ENCODE measurements around the gene CUEDC2. TPM values are rescaled to one million over a fixed set of nuclear protein-coding genes. Genes with fewer than 3 reads are reported as not detected.

Gene CUEDC2
- total RNA-seq, 3 donors from 2014 or later (not counting 1 experiment from before 2014, with no cell fraction given) = 35.0 to 43.0 (median 37.7) TPM

GRCh38 chr10:102408131-102408727, 24.1 kb downstream of the CUEDC2 start:
- no peaks in the 10 kb centered on the region for H3K36me3 ChIP-seq (ENCODE audit: control insufficient read depth, insufficient read depth, low read length)
- Mint-ChIP-seq H3K4me1 (peaks cover 9 to 15% of the 10 kb centered on the region in 2 donors), H3K36me3 (no peaks in the 10 kb centered on the region), H3K4me3 (peak overlapping the region; percentile 75), H3K27me3 (ENCODE audit: low read depth in 2 of 2) (peaks cover 37 to 43% of the 10 kb centered on the region in 2 donors), H3K9me3 (no peaks in the 10 kb centered on the region), H3K27ac (peak overlapping the region; percentile 31 to 63)
- intact Hi-C loops (cut with micrococcal nuclease) = no loop called here
- TF ChIP-seq CTCF (IDR thresholded peaks at IDR 0.05) = no peak
- peaks cover 20% of the 10 kb centered on the region for H3K4me1 ChIP-seq (ENCODE audit: control insufficient read depth, insufficient read depth, low read length)
- no peaks in the 10 kb centered on the region for H3K9me3 ChIP-seq (ENCODE audit: control insufficient read depth, insufficient read depth, low read length)
- DNase-seq (peak in 1 of 2 donors; percentile 65), ATAC-seq (peak in 1 of 3 donors; percentile 3)
- WGBS (ENCODE audit: insufficient coverage) = 76% methylated on average over 14 of the region's 14 CpGs
- no peak overlapping the region for H3K4me3 ChIP-seq (ENCODE audit: low read length)
- H3K27ac ChIP-seq (ENCODE audit: low read length) = no peak overlapping the region
- peaks cover 34% of the 10 kb centered on the region for H3K27me3 ChIP-seq (ENCODE audit: control insufficient read depth, insufficient read depth, low read length)

DNA sequence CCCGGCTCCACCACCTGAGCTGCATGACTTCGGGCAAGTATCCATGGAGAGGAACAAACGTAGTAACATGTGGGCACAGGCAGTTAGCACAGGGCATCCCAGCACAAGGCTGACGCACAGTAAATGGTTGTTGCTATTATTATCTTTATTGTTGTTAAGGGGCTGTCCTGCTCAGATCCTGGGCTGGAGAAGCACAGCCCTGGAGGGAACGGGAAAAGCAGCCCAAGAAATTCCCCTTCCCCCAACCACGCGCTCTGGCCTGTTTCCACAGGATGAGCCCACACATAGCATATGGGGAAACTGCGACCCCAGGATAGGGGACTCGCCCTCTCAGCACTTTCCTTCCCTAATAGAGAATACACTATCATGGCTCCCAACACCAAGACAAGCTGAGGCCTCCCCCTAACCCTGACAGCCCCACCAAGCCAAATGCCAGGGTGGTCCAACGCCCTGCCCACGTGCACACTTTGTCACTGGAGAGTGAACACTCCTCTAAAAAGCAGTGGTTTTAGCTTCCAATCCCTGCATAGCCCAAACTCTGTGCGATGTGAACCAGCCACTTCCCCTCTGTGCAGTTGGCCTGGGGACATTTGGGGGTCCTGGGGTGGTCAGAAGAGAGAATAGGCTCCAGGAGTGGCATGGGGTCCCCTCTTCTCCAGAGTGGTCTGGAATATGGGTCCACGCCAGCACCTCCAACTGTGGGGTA, 24.8 kb downstream of the CUEDC2 start:
- Mint-ChIP-seq H3K27me3 (ENCODE audit: low read depth in 2 of 2) (peaks cover 35 to 39% of the 10 kb centered on the region in 2 donors), H3K9me3 (no peaks in the 10 kb centered on the region), H3K4me3 (peak overlapping the region; percentile 75), H3K4me1 (peaks cover 9 to 15% of the 10 kb centered on the region in 2 donors), H3K36me3 (no peaks in the 10 kb centered on the region), H3K27ac (peak overlapping the region; percentile 31 to 63)
- ATAC-seq = peak in 1 of 3 donors; percentile 0
- DNase-seq = peak in 1 of 2 donors; percentile 39
- intact Hi-C loops (cut with micrococcal nuclease) = no loop called here
- H3K36me3 ChIP-seq (ENCODE audit: control insufficient read depth, insufficient read depth, low read length) = peaks cover under 1% of the 10 kb centered on the region
- peaks cover 34% of the 10 kb centered on the region for H3K27me3 ChIP-seq (ENCODE audit: control insufficient read depth, insufficient read depth, low read length)
- H3K4me3 ChIP-seq (ENCODE audit: low read length) = no peak overlapping the region
- WGBS (ENCODE audit: insufficient coverage) = 92% methylated on average over 13 of the region's 13 CpGs
- peaks cover 20% of the 10 kb centered on the region for H3K4me1 ChIP-seq (ENCODE audit: control insufficient read depth, insufficient read depth, low read length)
- no peak for TF ChIP-seq CTCF (IDR thresholded peaks at IDR 0.05)
- no peaks in the 10 kb centered on the region for H3K9me3 ChIP-seq (ENCODE audit: control insufficient read depth, insufficient read depth, low read length)
- no peak overlapping the region for H3K27ac ChIP-seq (ENCODE audit: low read length)

DNA sequence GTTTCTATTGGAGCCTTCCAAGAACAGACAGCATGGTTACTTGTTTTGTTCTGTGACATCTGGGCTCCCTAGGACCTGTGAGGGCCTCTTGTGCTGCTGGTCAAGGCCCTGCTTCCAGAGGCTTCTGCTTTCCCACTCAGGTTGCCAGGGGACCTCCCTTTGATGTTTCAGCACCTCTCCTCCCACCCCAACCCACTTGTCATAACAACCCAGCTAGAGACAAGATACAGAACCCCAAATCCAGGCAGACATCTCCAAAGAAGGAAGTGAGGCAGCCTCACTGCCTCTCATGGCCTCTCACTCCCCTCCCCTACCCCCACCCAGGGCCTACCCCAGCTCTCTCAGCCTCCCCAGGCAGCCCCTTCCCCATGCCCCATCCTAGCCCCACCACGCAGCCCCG, 25.6 kb downstream of the CUEDC2 start:
- WGBS (ENCODE audit: insufficient coverage) = no CpG with 5 or more reads among the region's 2 CpGs
- no peak overlapping the region for H3K4me3 ChIP-seq (ENCODE audit: low read length)
- peaks cover 30 to 31% of the 10 kb centered on the region in 2 donors for H3K27me3 Mint-ChIP-seq (ENCODE audit: low read depth in 2 of 2)
- ATAC-seq (no peak), DNase-seq (peak in 1 of 2 donors; percentile 41)
- H3K27me3 ChIP-seq (ENCODE audit: control insufficient read depth, insufficient read depth, low read length) = peaks cover 30% of the 10 kb centered on the region
- peaks cover 5% of the 10 kb centered on the region for H3K36me3 ChIP-seq (ENCODE audit: control insufficient read depth, insufficient read depth, low read length)
- H3K4me1 ChIP-seq (ENCODE audit: control insufficient read depth, insufficient read depth, low read length) = peaks cover 20% of the 10 kb centered on the region
- peak overlapping the region in 1 of 2 donors; percentile 69 for H3K27ac Mint-ChIP-seq
- intact Hi-C loops (cut with micrococcal nuclease) = no loop called here
- no peak for TF ChIP-seq CTCF (IDR thresholded peaks at IDR 0.05)
- H3K9me3 ChIP-seq (ENCODE audit: control insufficient read depth, insufficient read depth, low read length) = no peaks in the 10 kb centered on the region
- peaks cover 9 to 15% of the 10 kb centered on the region in 2 donors for H3K4me1 Mint-ChIP-seq
- H3K9me3 Mint-ChIP-seq = no peaks in the 10 kb centered on the region
- H3K36me3 Mint-ChIP-seq = no peaks in the 10 kb centered on the region
- H3K4me3 Mint-ChIP-seq = peak overlapping the region; percentile 60
- no peak overlapping the region for H3K27ac ChIP-seq (ENCODE audit: low read length)
